Cardiac muscle cell (in vitro differentiated cells and primary cell): Measurements from ENCODE around the gene FAM177B. TPM values are rescaled to one million over a fixed set of nuclear protein-coding genes. Genes with fewer than 3 reads are reported as not detected.
A peak's percentile ranks its signal among the peaks of the same experiment; 100 is the strongest.

ENCODE experiments used
- DNase-seq, 2 donors: peaks; one replicate each; pipeline versions ENCODE4 v3.0.0 to v3.0.0-alpha.2; 2010 to 2017; ENCODE audit warnings: low read depth in 1 of 2, low spot score in 1 of 2
- H3K27ac ChIP-seq: fragments of 200-600 bp; sonication (generic); 2 replicates; pipeline ENCODE4 v1.5.1; 2016
- H3K27me3 ChIP-seq: fragments of 200-600 bp; sonication (generic); 2 replicates; pipeline ENCODE4 v1.6.0; 2016; ENCODE audit warnings: control low read depth
- H3K36me3 ChIP-seq: fragments of 200-600 bp; sonication (generic); 2 replicates; pipeline ENCODE4 v1.5.1; 2016; ENCODE audit warnings: control low read depth
- H3K4me1 ChIP-seq: fragments of 200-600 bp; sonication (generic); 2 replicates; pipeline ENCODE4 v1.8.1; 2017; ENCODE audit warnings: low read depth, mild to moderate bottlenecking, mixed run types
- H3K4me3 ChIP-seq: fragments of 200-600 bp; sonication (generic); 2 replicates; pipeline ENCODE4 v1.5.1; 2016; ENCODE audit warnings: mild to moderate bottlenecking
- H3K9me3 ChIP-seq: fragments of 200-600 bp; sonication (generic); 2 replicates; pipeline ENCODE4 v1.5.1; 2017; ENCODE audit warnings: low read depth, mild to moderate bottlenecking, control low read depth
- CTCF ChIP-seq: IDR thresholded peaks from 2 replicates; pipeline ENCODE4 v1.5.1; 2012; ENCODE audit warnings: low read depth, mild to moderate bottlenecking, low read length
- polyA plus RNA-seq: library from polyadenylated mRNA; unstranded; fragments of >200 nt; fragmentation: Nextera tagmentation; extraction: Ambion mirVana; gene quantifications from 2 replicates; pipeline ENCODE4 v1.2.1, GENCODE V29; 2016
- total RNA-seq: library from RNA; depleted of rRNA; stranded (reverse); fragments of >200 nt; gene quantifications from 2 replicates; pipeline ENCODE4 v1.2.3, GENCODE V29; 2016

Gene FAM177B
- total and polyA plus RNA-seq, 2 experiments from 2014 or later = not detected

GRCh38 chr1:222794656-222795474 lies 57.9 kb downstream of the FAM177B start:
- Histone ChIP-seq H3K27me3 (no peaks in the 10 kb centered on the region), H3K9me3 (no peaks in the 10 kb centered on the region), H3K4me1 (no peaks in the 10 kb centered on the region), H3K4me3 (no peak overlapping the region), H3K36me3 (no peaks in the 10 kb centered on the region), H3K27ac (no peak overlapping the region)
- no peak for TF ChIP-seq CTCF
- no peak for DNase-seq

GRCh38 chr1:222798116-222798515 lies 61.1 kb downstream of the FAM177B start:
- peak in 1 of 2 donors; percentile 59 for DNase-seq
- Histone ChIP-seq H3K4me1 (no peaks in the 10 kb centered on the region), H3K36me3 (no peaks in the 10 kb centered on the region), H3K9me3 (no peaks in the 10 kb centered on the region), H3K27me3 (no peaks in the 10 kb centered on the region), H3K4me3 (no peak overlapping the region), H3K27ac (no peak overlapping the region)
- no peak for TF ChIP-seq CTCF

GRCh38 chr1:222798975-222799374 lies 62.0 kb downstream of the FAM177B start:
- no peak for TF ChIP-seq CTCF
- H3K36me3 ChIP-seq = no peaks in the 10 kb centered on the region
- no peak overlapping the region for H3K27ac ChIP-seq
- H3K9me3 ChIP-seq = no peaks in the 10 kb centered on the region
- no peak for DNase-seq
- no peaks in the 10 kb centered on the region for H3K4me1 ChIP-seq
- no peak overlapping the region for H3K4me3 ChIP-seq
- no peaks in the 10 kb centered on the region for H3K27me3 ChIP-seq

Other genes starting within 250 kb of the FAM177B start
- 0.21 TPM in 1 of 2 replicates, not detected in the other for gene HHIPL2, start 189.1 kb upstream of the FAM177B start, total RNA-seq
- 0.38 TPM in 1 of 2 replicates, not detected in the other for gene HHIPL2, start 189.1 kb upstream of the FAM177B start, polyA plus RNA-seq
- gene TAF1A, start 147.3 kb upstream of the FAM177B start, total RNA-seq = 5.0 and 5.7 TPM in 2 replicates
- 3.9 and 5.5 TPM in 2 replicates for gene TAF1A, start 147.3 kb upstream of the FAM177B start, polyA plus RNA-seq
- gene MIA3, start 119.1 kb upstream of the FAM177B start, total RNA-seq = 29.3 and 38.5 TPM in 2 replicates
- 32.9 and 53.8 TPM in 2 replicates for gene MIA3, start 119.1 kb upstream of the FAM177B start, polyA plus RNA-seq
- 15.2 and 16.7 TPM in 2 replicates for gene AIDA, start 24.7 kb upstream of the FAM177B start, total RNA-seq
- 28.7 and 37.4 TPM in 2 replicates for gene AIDA, start 24.7 kb upstream of the FAM177B start, polyA plus RNA-seq
- gene BROX, start 24.6 kb upstream of the FAM177B start, total RNA-seq = 25.3 and 26.6 TPM in 2 replicates
- gene BROX, start 24.6 kb upstream of the FAM177B start, polyA plus RNA-seq = 16.3 and 21.8 TPM in 2 replicates
- 6.4 and 10.4 TPM in 2 replicates for gene DISP1, start 77.8 kb downstream of the FAM177B start, total RNA-seq
- gene DISP1, start 77.8 kb downstream of the FAM177B start, polyA plus RNA-seq = 7.0 and 10.7 TPM in 2 replicates